ENCODE measurements around the gene SLCO2B1.

The SLCO2B1 gene

GRCh38 chr11:75225794-75226193 lies 74.9 kb downstream of the SLCO2B1 start:
- no peak for DNase-seq (ENCODE audit: low spot score)

- no peak for DNase-seq (ENCODE audit: low spot score)
These were observed 78.6 kb downstream of the SLCO2B1 start for GRCh38 chr11:75229466-75229865.

GRCh38 chr11:75230621-75231020 lies 79.7 kb downstream of the SLCO2B1 start:
- DNase-seq (ENCODE audit: low spot score) = no peak

DNA sequence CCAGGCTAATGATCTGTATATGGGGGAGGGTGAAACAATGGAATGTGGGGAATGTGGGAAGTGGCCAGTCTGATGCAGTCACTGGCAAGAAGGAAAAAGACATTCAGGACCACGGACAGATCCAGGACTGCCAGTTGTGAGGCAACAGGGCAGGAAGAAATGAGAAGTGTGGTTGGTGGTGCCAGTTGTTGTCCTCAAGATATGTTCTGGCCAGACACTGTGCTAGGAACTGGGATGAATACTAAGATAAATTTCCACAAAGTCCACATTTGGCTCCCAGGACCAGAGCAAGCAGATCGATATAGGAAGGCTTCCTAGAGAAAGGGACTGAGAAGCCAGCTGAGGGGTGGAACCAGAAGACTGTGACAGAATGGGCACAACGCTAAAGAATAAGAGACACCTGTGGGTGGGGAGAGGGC lies 82.9 kb downstream of the SLCO2B1 start:
- DNase-seq (ENCODE audit: low spot score) = peak; percentile 4

DNA sequence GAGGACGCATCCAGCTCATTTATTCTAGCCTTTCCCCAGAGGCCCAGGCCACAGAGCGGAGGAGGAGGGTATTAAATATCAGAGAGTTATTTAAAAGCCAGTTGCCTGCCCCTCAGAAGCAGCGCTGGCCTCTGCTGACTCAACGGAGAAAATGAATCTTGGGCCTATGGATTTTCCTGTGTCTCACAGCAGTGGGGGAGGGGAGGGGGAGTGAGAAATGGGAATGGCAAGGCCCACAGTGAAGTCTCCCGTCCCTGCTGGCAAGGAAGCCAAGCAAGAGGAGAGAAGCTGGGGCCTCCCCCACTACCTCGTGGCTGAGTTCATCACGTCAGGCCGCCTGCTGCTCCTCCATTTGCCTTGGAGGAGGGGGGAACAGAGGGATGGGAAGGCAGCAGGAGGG lies 85.2 kb downstream of the SLCO2B1 start:
- DNase-seq (ENCODE audit: low spot score) = no peak

DNA sequence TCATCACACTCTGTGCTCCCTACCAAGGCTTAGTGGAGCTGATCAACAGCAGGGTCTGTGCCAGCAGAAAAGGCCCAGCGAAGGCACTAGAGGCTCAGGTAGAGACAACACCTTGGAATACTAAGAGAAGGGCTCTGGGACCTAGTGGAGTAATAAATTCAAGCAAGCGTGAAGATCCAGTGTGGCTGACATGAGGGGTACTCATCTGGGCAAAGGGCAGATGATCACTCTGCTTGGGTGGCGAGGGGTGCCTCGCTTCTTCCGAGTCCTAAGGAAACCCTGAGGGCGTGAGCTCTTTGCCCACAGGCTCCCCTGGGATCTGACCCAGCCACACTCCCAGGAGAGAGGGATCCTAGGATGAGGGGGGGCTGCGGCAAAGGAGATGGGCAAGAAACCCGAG lies 86.1 kb downstream of the SLCO2B1 start:
- no peak for DNase-seq (ENCODE audit: low spot score)

- DNase-seq (ENCODE audit: low spot score) = no peak
These were observed 87.9 kb downstream of the SLCO2B1 start for GRCh38 chr11:75238595-75239440.

DNA sequence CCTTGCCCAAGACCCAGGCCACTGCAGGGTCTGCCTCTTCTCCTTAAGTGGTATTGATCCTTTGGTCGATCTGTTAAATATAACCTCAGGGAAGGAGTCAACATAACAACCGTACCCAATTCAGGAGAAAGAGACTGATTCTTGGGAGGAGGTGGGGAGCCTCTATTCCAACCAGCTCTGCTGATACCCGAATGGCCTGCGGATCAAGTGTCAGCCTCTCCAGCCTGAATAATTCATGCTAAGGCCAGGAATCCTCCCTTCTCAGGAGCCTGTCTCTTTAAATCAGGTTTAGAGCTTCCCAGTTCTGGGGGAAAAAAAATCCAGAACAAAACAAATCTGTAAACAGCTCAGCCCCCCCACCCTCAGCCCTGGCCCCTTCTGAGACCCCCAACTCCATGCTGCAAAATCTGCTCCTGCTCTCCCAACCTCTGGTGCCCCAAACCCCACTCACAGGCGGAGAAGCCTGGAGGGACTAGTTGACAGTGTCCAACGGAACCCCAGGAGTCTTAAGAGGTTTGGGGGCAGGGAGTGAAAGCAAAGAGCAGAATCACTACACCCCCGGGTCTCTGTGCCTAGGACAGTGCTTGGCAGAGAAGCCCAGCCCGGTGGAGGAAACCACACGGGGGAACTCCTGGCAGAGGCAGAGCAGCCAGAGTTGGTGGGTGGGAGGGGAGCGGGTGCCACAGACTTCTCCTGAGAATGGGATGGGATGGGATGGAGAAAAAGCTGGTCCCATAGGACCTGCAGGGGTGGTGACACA lies 88.8 kb downstream of the SLCO2B1 start:
- no peak for DNase-seq (ENCODE audit: low spot score)

- DNase-seq (ENCODE audit: low spot score) = no peak
These were observed 89.6 kb downstream of the SLCO2B1 start, which contains the start of gene TPBGL for GRCh38 chr11:75240311-75241035. TSS of gene TPBGL (plus strand) at chr11:75240774. CDS start at chr11:75241050, 276 bp downstream.

GRCh38 chr11:75241036-75241905 lies 90.4 kb downstream of the SLCO2B1 start:
- DNase-seq (ENCODE audit: low spot score) = peak; percentile 90

DNA sequence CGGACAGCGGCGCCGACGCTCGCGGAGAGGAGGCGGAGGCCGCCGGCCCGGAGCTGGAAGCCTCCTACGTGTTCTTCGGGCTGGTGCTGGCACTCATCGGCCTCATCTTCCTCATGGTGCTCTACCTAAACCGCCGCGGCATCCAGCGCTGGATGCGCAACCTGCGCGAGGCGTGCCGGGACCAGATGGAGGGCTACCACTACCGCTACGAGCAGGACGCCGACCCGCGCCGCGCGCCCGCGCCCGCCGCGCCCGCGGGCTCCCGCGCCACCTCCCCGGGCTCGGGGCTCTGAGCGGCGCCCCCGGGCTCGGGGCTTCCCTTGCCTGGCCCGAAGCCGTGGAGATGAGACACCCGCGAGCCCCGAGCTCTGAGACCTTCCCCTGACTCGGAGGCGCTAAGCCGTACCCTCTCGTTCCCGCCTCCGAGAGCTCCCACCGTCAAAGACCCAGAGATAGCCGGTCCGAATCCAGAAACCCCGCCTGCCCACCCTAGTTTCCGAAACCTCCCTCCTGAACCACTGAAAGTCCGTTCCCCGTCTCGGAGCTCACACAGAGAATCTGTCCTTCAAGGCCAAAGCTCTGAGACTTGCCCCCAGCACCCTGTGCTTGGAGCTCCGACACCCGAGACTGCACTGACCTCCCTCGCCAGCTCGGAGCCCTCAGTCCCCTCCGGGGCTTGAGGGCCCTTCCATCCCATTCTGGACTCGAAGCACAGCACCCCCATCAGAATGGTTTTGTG lies 91.2 kb downstream of the SLCO2B1 start:
- no peak for DNase-seq (ENCODE audit: low spot score)

DNA sequence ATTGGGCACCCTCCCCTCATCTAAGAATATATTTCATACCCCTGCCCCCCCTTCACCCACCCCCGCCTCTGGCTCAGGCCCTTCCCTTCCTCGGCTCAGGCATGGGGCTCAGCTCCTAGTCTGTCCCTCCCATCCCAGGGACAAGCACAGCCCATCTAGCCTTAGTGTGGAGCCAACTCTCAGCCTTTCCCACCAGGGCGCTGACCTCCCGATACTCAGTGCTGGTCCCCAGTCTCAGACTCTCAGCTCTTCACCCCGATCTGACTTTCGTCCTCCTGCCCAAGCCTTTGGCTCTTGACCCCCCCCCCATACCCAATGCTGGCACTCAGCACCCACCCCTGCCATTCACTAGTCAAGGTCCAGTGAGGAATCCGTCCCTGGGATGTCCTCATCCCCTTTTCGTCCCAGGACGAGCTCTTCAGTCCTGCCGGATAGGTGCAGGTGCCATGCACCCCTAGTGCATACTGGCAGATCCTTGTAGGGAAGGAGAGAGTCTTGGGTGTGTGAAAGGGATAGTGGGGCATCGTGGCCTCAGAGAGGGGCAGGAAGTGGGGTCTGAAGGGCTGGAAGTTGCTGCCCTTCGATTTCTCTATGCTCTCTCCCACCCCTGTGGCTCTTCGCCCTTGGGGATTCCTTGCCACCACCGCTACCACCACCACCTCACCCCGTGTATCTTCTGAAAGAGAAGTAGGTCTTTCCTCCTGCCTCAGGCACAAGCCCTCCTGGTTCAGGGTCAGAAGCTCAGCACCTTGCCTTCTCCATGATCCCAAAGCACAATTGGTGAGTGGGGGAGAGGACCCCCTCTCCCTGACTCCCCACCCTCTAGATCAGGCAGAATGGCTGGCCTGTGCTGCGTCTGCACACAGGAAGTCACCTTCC lies 92.1 kb downstream of the SLCO2B1 start:
- no peak for DNase-seq (ENCODE audit: low spot score)

GRCh38 chr11:75244052-75244814 lies 93.3 kb downstream of the SLCO2B1 start:
- no peak for DNase-seq (ENCODE audit: low spot score)

- DNase-seq (ENCODE audit: low spot score) = no peak
These were observed 94.6 kb downstream of the SLCO2B1 start for GRCh38 chr11:75245356-75246005.

DNA sequence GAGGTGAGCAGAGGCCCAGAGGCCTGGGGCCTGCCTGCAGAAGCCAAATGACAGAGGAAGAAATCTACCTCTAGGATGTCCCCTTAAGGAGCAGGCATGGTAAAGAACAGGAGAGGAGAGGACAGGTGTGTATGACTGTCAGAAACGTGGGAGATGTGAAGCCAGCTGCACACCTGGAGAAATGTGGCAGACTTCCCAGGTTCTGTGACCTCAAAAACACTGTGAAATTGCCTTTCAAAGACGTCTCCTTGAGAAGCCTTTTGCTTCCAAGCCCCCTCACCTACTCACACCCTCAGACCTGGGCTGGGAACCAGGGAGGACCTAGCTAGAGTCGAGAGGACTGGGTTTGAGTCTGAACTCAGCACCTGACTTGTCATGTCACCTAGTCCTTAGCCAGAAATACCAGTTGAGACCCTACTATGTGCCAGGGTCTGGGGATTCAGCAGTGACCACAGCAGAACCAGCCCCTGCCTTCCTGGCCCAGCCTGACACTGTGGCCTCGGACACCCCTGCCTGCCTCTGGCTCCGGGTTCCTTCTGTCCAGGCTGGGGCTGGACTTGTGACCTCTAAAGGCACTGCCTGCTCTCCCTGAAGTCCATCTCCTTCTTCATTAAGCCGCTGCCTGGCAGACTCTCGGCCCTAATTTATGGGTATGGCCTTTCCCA lies 95.2 kb downstream of the SLCO2B1 start:
- no peak for DNase-seq (ENCODE audit: low spot score)

GRCh38 chr11:75246671-75247350 lies 95.9 kb downstream of the SLCO2B1 start:
- no peak for DNase-seq (ENCODE audit: low spot score)

GRCh38 chr11:75248924-75249256 lies 98.0 kb downstream of the SLCO2B1 start:
- no peak for DNase-seq (ENCODE audit: low spot score)
